VCaP (cell line): ENCODE results near the gene C16orf74.

Experiments used
- H3K27ac ChIP-seq: fragments of 450-650 bp; 2 replicates; pipeline ENCODE4 v1.5.1; 2017
- CTCF ChIP-seq: fragments of 450-650 bp; conservative IDR thresholded peaks from 2 replicates; pipeline ENCODE4 v1.5.1; 2017; ENCODE audit warnings: mild to moderate bottlenecking, moderate library complexity

Gene C16orf74

GRCh38 chr16:85707528-85708095 lies 43.3 kb downstream of the C16orf74 start:
- no peak for TF ChIP-seq CTCF
- H3K27ac ChIP-seq, result no peak overlapping the region

- no peak for TF ChIP-seq CTCF
- H3K27ac ChIP-seq, result no peak overlapping the region
These were observed 44.4 kb downstream of the C16orf74 start for GRCh38 chr16:85706449-85707034.

GRCh38 chr16:85704900-85705846 lies 45.7 kb downstream of the C16orf74 start:
- no peak for TF ChIP-seq CTCF

GRCh38 chr16:85704011-85704410 lies 46.9 kb downstream of the C16orf74 start:
- no peak for TF ChIP-seq CTCF
- no peak overlapping the region for H3K27ac ChIP-seq

More at GRCh38 chr16:85704900-85705846, 45.7 kb downstream of the C16orf74 start:
- no peak overlapping the region for H3K27ac ChIP-seq

GRCh38 chr16:85699628-85700027 lies 51.3 kb downstream of the C16orf74 start:
- H3K27ac ChIP-seq, result no peak overlapping the region
- TF ChIP-seq CTCF, result no peak

GRCh38 chr16:85698935-85699558 lies 51.8 kb downstream of the C16orf74 start:
- TF ChIP-seq CTCF, result no peak
- H3K27ac ChIP-seq, result no peak overlapping the region

GRCh38 chr16:85698459-85698891 lies 52.4 kb downstream of the C16orf74 start:
- no peak for TF ChIP-seq CTCF
- H3K27ac ChIP-seq, result no peak overlapping the region
